Stimulated activated naive CD8-positive, alpha-beta T cell treated with anti-CD3 and anti-CD28 coated beads, Interleukin-15, amount 100 ng/mL, for 72 hours (primary cell): ENCODE results near the gene MRPS18A.
"Not testable (repeated sequence)": the region's sequence is repeated elsewhere in the genome, so short reads cannot be mapped to it uniquely, and the experiment has no call there.

Source experiments
- ATAC-seq: fragments of 150-1000 bp; cut with Tn5 transposase; 2 replicates; pipeline ENCODE4 v1.10.0; 2021; ENCODE audit warnings: mild to moderate bottlenecking, moderate library complexity
- DNase-seq, 2 donors: peaks; one replicate each; pipeline ENCODE4 v3.0.0; 2021 to 2022
- H3K27ac Mint-ChIP-seq, 2 donors: one replicate each; pipeline ENCODE4 v1.8.0; 2022; ENCODE audit warnings: mild to moderate bottlenecking in 2 of 2, mixed read lengths in 2 of 2, moderate library complexity in 2 of 2
- H3K27me3 Mint-ChIP-seq: one replicate; pipeline ENCODE4 v1.8.0; 2022; ENCODE audit warnings: mixed read lengths
- H3K4me1 Mint-ChIP-seq: one replicate; pipeline ENCODE4 v1.8.0; 2022; ENCODE audit warnings: mild to moderate bottlenecking, mixed read lengths
- H3K4me3 Mint-ChIP-seq, 2 donors: one replicate each; pipeline ENCODE4 v1.8.0; 2022; ENCODE audit warnings: mild to moderate bottlenecking in 2 of 2, mixed read lengths in 2 of 2, moderate library complexity in 1 of 2
- H3K9me3 Mint-ChIP-seq, 2 donors: one replicate each; pipeline ENCODE4 v1.8.0; 2022; ENCODE audit warnings: mixed read lengths in 2 of 2

MRPS18A gene

GRCh38 chr6:43652822-43653221 is 34.8 kb downstream of the MRPS18A start:
- not testable (repeated sequence) for H3K4me1 Mint-ChIP-seq, H3K27me3 Mint-ChIP-seq, H3K4me3 Mint-ChIP-seq, H3K27ac Mint-ChIP-seq, ATAC-seq, H3K9me3 Mint-ChIP-seq, DNase-seq

- DNase-seq, result no peak
- Mint-ChIP-seq H3K27ac (no peak overlapping the region), H3K27me3 (no peaks in the 10 kb centered on the region), H3K4me1 (peaks cover 7% of the 10 kb centered on the region), H3K9me3 (no peaks in the 10 kb centered on the region), H3K4me3 (no peak overlapping the region)
- no peak for ATAC-seq
Measured at GRCh38 chr6:43648248-43648647, 39.3 kb downstream of the MRPS18A start.

DNA sequence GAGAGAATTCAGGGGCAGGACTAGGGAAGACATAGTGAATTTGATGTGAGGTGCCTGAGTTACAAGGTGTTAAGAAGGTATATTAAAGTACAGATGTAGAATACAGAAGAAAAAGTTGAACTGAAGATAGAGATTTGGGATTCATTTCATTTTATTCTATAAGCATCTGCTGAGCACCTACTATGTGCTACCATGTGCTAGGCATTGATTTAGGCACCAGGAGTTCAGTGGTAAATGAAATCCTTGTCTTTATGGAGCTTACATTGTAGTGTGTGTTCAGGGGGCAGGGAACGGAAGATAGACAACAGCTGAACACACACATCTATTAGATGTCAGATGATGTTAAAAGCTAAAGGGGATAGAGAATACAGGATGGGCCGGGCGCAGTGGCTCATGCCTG is 40.0 kb downstream of the MRPS18A start:
- Mint-ChIP-seq H3K27me3 (no peaks in the 10 kb centered on the region), H3K4me1 (peaks cover 11% of the 10 kb centered on the region), H3K9me3 (no peaks in the 10 kb centered on the region), H3K27ac (no peak overlapping the region), H3K4me3 (no peak overlapping the region)
- ATAC-seq (no peak), DNase-seq (no peak)

- H3K9me3 Mint-ChIP-seq, result no peaks in the 10 kb centered on the region
- peaks cover 19% of the 10 kb centered on the region for H3K4me1 Mint-ChIP-seq
- H3K27me3 Mint-ChIP-seq, result no peaks in the 10 kb centered on the region
- DNase-seq (no peak), ATAC-seq (peak; percentile 35)
- peak overlapping the region; percentile 21 to 68 for H3K27ac Mint-ChIP-seq
- H3K4me3 Mint-ChIP-seq, result peak overlapping the region; percentile 85 to 86
Measured at GRCh38 chr6:43645613-43645964, 42.0 kb downstream of the MRPS18A start.

DNA sequence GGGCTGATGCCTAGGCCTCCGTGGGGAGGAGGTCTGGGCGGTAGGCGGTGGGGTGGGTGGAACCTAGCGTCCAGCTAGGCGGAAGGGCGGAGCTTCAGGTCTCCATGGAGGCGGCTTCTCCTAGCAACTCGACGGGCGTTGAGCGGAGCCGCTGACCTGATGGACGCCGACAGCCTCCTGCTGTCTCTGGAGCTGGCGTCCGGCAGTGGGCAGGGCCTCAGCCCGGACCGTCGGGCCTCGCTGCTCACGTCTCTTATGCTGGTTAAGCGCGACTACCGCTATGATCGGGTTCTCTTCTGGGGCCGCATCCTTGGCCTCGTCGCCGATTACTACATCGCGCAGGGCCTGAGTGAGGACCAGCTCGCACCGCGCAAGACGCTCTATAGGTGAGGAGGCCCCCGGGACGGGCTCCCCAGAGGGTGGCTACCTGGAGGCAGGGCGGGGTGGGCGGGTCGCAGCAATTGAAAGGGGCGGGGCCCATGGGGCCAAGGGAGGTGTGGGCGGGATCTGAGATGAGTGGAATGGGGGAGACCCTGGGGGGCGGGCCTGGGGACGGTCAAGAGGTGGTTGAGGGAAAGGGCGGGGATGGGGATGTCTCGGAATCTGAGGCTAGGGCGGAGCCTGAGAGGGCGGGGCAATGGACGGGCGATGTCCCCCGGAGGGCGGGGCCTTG is 42.5 kb downstream of the MRPS18A start, which contains the start of gene RSPH9:
TSS of gene RSPH9 (plus strand) at position 97 of the 673 bp plus-strand sequence. CDS start at position 160, 63 bp downstream.
- H3K4me3 Mint-ChIP-seq, result peak within 1 kb of the TSS; percentile 85 to 86
- ATAC-seq, result peak; percentile 90
- peak; percentile 64 to 78 for DNase-seq
- peak within 1 kb of the TSS; percentile 21 to 68 for H3K27ac Mint-ChIP-seq
- H3K27me3 Mint-ChIP-seq, result no peaks in the 10 kb centered on the region
- H3K9me3 Mint-ChIP-seq, result no peaks in the 10 kb centered on the region
- peaks cover 24% of the 10 kb centered on the region for H3K4me1 Mint-ChIP-seq

- no peak overlapping the region for H3K4me3 Mint-ChIP-seq
- no peaks in the 10 kb centered on the region for H3K9me3 Mint-ChIP-seq
- no peak for DNase-seq
- H3K27me3 Mint-ChIP-seq, result no peaks in the 10 kb centered on the region
- no peak overlapping the region for H3K27ac Mint-ChIP-seq
- no peak for ATAC-seq
- H3K4me1 Mint-ChIP-seq, result peaks cover 62% of the 10 kb centered on the region
Measured at GRCh38 chr6:43639984-43640800, 47.4 kb downstream of the MRPS18A start.

DNA sequence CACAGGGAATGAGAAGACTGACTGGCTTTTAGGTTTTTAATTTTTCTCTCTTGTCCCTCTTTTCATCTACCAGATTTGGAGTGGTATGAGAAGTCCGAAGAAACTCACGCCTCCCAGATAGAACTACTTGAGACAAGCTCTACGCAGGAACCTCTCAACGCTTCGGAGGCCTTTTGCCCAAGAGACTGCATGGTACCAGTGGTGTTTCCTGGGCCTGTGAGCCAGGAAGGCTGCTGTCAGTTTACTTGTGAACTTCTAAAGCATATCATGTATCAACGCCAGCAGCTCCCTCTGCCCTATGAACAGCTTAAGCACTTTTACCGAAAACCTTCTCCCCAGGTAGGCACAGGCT is 51.3 kb downstream of the MRPS18A start:
- peaks cover 58% of the 10 kb centered on the region for H3K4me1 Mint-ChIP-seq
- peak overlapping the region; percentile 95 to 97 for H3K27ac Mint-ChIP-seq
- DNase-seq, result no peak
- ATAC-seq, result peak; percentile 32
- H3K9me3 Mint-ChIP-seq, result no peaks in the 10 kb centered on the region
- no peaks in the 10 kb centered on the region for H3K27me3 Mint-ChIP-seq
- peak overlapping the region; percentile 89 to 96 for H3K4me3 Mint-ChIP-seq

DNA sequence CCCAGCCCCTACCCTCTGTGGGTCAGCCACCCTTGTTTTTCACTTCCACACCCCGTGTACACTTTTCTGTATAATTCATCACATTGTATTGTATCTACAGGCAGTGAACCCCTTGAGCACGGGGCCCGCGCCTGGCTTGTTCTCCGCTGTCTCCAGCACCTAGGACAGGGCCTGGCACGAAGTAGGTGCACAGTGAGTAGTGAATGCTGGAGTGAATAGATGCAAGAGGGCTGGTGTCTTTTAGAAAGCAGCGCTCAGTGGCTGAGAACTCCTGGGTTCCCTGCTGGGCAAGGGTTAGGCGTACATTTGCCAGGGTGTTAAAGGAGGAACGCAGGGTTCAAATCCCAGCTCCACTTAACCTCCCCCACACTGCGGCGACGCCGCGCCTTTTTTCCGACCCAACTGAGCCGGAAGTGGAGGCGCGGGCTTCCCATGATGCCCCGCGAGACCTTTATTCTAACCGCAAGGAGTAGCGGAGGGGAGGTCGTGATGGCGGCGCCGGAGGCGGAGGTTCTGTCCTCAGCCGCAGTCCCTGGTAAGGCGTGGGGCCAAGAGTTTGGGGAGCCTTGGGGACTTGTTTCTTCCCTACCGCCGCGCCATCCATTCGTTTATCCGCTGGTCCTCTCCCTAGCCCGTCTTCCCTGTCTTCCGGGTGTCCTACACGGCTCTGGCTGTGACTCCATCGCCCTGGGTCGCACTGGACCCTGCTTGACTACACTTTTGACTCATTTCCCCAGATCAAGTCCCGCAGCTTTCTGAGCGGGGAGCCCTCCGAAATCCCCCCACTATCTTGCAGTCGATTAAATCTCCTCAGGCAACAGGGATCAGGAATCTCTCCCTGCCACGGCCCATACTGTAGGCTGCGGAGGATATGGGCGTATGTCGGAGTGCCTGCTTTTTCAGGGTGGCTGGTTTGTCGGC is 51.9 kb downstream of the MRPS18A start, which contains the start of gene MAD2L1BP:
TSS of gene MAD2L1BP (plus strand) at position 454 of the 921 bp plus-strand sequence. CDS start at position 490, 36 bp downstream.
- no peaks in the 10 kb centered on the region for H3K27me3 Mint-ChIP-seq
- peak within 1 kb of the TSS; percentile 89 to 96 for H3K4me3 Mint-ChIP-seq
- no peaks in the 10 kb centered on the region for H3K9me3 Mint-ChIP-seq
- peaks cover 61% of the 10 kb centered on the region for H3K4me1 Mint-ChIP-seq
- peak within 1 kb of the TSS; percentile 95 to 97 for H3K27ac Mint-ChIP-seq
- peak; percentile 91 for ATAC-seq
- DNase-seq, result peak; percentile 81 to 88

GRCh38 chr6:43634702-43635303 is 52.8 kb downstream of the MRPS18A start:
- Mint-ChIP-seq H3K27ac (peak overlapping the region in 1 of 2 donors; percentile 57), H3K9me3 (no peaks in the 10 kb centered on the region), H3K27me3 (no peaks in the 10 kb centered on the region), H3K4me1 (peaks cover 61% of the 10 kb centered on the region), H3K4me3 (peak overlapping the region; percentile 89 to 96)
- no peak for ATAC-seq
- no peak for DNase-seq

- not testable (repeated sequence) for H3K4me3 Mint-ChIP-seq, ATAC-seq, H3K27ac Mint-ChIP-seq, H3K27me3 Mint-ChIP-seq, DNase-seq, H3K9me3 Mint-ChIP-seq
- peaks cover 51% of the 10 kb centered on the region for H3K4me1 Mint-ChIP-seq
Measured at GRCh38 chr6:43633002-43633401, 54.6 kb downstream of the MRPS18A start.

GRCh38 chr6:43630980-43631619 is 56.5 kb downstream of the MRPS18A start:
- H3K9me3 Mint-ChIP-seq, result no peaks in the 10 kb centered on the region
- H3K4me3 Mint-ChIP-seq, result peak overlapping the region in 1 of 2 donors; percentile 69
- DNase-seq, result no peak
- H3K27me3 Mint-ChIP-seq, result no peaks in the 10 kb centered on the region
- peaks cover 51% of the 10 kb centered on the region for H3K4me1 Mint-ChIP-seq
- no peak for ATAC-seq
- peak overlapping the region in 1 of 2 donors; percentile 66 for H3K27ac Mint-ChIP-seq

DNA sequence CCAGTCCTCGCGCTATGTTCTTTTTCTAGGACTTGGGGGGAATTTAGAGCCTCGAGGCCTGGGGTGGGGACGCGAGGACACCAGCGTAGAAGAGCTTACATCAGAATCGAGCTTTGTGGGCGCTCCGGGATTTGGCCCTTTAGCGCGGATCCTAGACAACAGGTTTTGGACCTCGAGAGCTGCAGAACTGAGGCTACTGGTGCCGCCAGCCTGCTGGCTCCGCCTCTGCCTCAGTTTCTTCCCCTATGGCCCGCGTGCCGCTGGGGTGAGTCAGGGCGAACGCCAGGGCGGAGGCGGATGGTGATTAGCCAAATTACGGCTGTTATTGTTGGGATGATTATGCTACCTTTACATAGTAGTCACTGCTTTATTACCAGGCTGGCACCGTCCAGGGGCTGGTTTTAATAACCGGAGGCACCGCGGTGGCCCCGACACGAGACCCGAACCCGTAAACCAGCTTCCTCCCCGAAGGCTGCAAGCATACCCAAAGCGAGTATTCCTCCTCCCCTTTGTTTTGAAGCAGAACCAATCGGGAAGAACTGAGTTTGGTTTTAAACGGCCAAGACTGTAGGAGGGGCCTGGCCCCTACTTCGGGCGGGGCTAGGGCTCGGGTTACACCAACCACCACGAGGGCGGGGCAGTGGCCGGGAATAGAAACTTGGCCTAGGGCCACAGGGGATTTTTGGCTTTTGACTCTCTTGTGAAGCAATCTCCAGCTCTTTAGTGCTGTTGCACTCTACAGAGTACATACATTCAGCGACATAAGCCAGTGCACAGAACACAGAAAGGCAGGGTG is 57.9 kb downstream of the MRPS18A start:
- DNase-seq, result peak; percentile 91 to 97
- peak; percentile 78 for ATAC-seq
- H3K27me3 Mint-ChIP-seq, result no peaks in the 10 kb centered on the region
- H3K4me1 Mint-ChIP-seq, result peaks cover 46% of the 10 kb centered on the region
- H3K27ac Mint-ChIP-seq, result peak overlapping the region; percentile 98 to 100
- H3K9me3 Mint-ChIP-seq, result no peaks in the 10 kb centered on the region
- peak overlapping the region; percentile 97 to 100 for H3K4me3 Mint-ChIP-seq

GRCh38 chr6:43629104-43629504 is 58.5 kb downstream of the MRPS18A start, which contains the start of gene GTPBP2:
Gene GTPBP2 (minus strand): TSS chr6:43629264. CDS start chr6:43629162, 102 bp downstream.
- no peaks in the 10 kb centered on the region for H3K27me3 Mint-ChIP-seq

More at GRCh38 chr6:43629104-43629504, 58.5 kb downstream of the MRPS18A start, which contains the start of gene GTPBP2:
- H3K4me1 Mint-ChIP-seq, result peaks cover 44% of the 10 kb centered on the region
- peak; percentile 86 for ATAC-seq
- peak; percentile 95 to 98 for DNase-seq
- peak within 1 kb of the TSS; percentile 97 to 100 for H3K4me3 Mint-ChIP-seq
- no peaks in the 10 kb centered on the region for H3K9me3 Mint-ChIP-seq
- peak within 1 kb of the TSS; percentile 100 for H3K27ac Mint-ChIP-seq
